Esophagus squamous epithelium (tissue), 4 donors: ENCODE data around the gene UVRAG.

Experiments used
- CTCF ChIP-seq, 6 experiments: fragments of 450-650 bp in 4 of 6; fragments of 200-600 bp in 2 of 6; sonication (generic) in 2 of 6; IDR thresholded peaks; one replicate each; pipeline ENCODE4 v1.5.1; 2016 to 2019; ENCODE audit warnings: antibody characterized with exemption in 6 of 6, mild to moderate bottlenecking in 4 of 6, moderate library complexity in 4 of 6
- POLR2A ChIP-seq, 4 donors: fragments of 450-650 bp; IDR thresholded peaks; one replicate each; pipeline ENCODE4 v1.6.1; 2017; ENCODE audit warnings: antibody characterized with exemption in 4 of 4, mild to moderate bottlenecking in 4 of 4, moderate library complexity in 3 of 4

- no peak for TF ChIP-seq CTCF (IDR thresholded peaks at IDR 0.05)
- no peak for TF ChIP-seq POLR2A (IDR thresholded peaks at IDR 0.05)
Observed at GRCh38 chr11:75778962-75779361, 36.0 kb upstream of the UVRAG start.
